ENCODE results near the gene KCNJ6. TPM values are rescaled to one million over a fixed set of nuclear protein-coding genes. Genes with fewer than 3 reads are reported as not detected.

Gene KCNJ6
- total and polyA plus RNA-seq, 9 of the 15 experiments (the other 6 are each of a cell fraction or from before 2014, with no cell fraction given): 0.06 to 0.21 (median 0.13) TPM; not detected in 1

GRCh38 chr21:37865156-37865555, 51.1 kb downstream of the KCNJ6 start:
- H3K27ac ChIP-seq (ENCODE audit: extremely low read depth, low read depth, low read length): no peak overlapping the region
- H3K4me3 ChIP-seq: no peak overlapping the region
- TF ChIP-seq ILK (tag; IDR thresholded peaks at IDR 0.05; ENCODE audit: borderline replicate concordance, low read depth): no peak
- no peak for TF ChIP-seq ZNF655 (CRISPR knock-in tag; IDR thresholded peaks at IDR 0.05)
- no peak for TF ChIP-seq HMG20A (CRISPR knock-in tag; conservative IDR thresholded peaks at IDR 0.05)
- TF ChIP-seq ZC3H4 (CRISPR knock-in tag; IDR thresholded peaks at IDR 0.05; ENCODE audit: borderline replicate concordance): no peak
- no peak for TF ChIP-seq CGGBP1 (CRISPR knock-in tag; IDR thresholded peaks at IDR 0.05)
- WGBS (ENCODE audit: insufficient coverage, low coverage, missing lambda C conversion rate): 1% methylated on average over 5 of the region's 5 CpGs
- H3K79me2 ChIP-seq (ENCODE audit: control insufficient read depth, insufficient read depth, low read length): no peaks in the 10 kb centered on the region
- ATAC-seq (no peak), DNase-seq (ENCODE audit: extremely low read depth in 1 of 4, low spot score in 3 of 4) (no peak), FAIRE-seq (no peak)
- POLR2A ChIA-PET: interaction anchor here (1.2 kb wide), 1 partner anchor 15 kb away, joined by 3 read pairs; no protein-coding TSS in a partner anchor
- no peaks in the 10 kb centered on the region; the same call in 1 of the 2 replicates for H4K20me1 ChIP-seq (replicated peaks; ENCODE audit: control insufficient read depth, insufficient read depth, low read length)
- no peaks in the 10 kb centered on the region for H3K9me3 ChIP-seq (replicated peaks; ENCODE audit: control insufficient read depth, insufficient read depth, low read depth, low read length)
- no peak overlapping the region for H2AFZ ChIP-seq (ENCODE audit: low read depth, low read length)
- H3K9me1 ChIP-seq (ENCODE audit: control insufficient read depth, insufficient read depth, low read length): no peaks in the 10 kb centered on the region
- H3K27me3 ChIP-seq (ENCODE audit: control insufficient read depth in 2 of 2, insufficient read depth in 2 of 2, low read length in 2 of 2): peaks cover 9 to 33% of the 10 kb centered on the region in 2 experiments; a peak in 4 of 5 replicates
- no TSS peak for BruUV-seq (replicated peaks)
- in situ Hi-C loops (cut with MboI) (no loop called here), intact Hi-C loops (cut with micrococcal nuclease) (no loop called here)
- H3K4me1 ChIP-seq (replicated peaks in 1 of 2; ENCODE audit: control insufficient read depth in 2 of 2, insufficient read depth in 2 of 2, low read length in 2 of 2): no peaks in the 10 kb centered on the region
- no peak overlapping the region for H3K9ac ChIP-seq (ENCODE audit: insufficient read depth in 1 of 2, low read depth in 2 of 2, low read length in 2 of 2)
- CTCF ChIA-PET (ENCODE audit: low intra/inter-chr PET ratio): no interaction called here
- H3K4me2 ChIP-seq (ENCODE audit: insufficient read depth, low read length): no peak overlapping the region
- no peaks in the 10 kb centered on the region for H3K36me3 ChIP-seq (ENCODE audit: control insufficient read depth, insufficient read depth, low read length)

Data from K562 (cell line).